ENCODE measurements around the gene CMTM6.
"Not testable (repeated sequence)": the region's sequence is repeated elsewhere in the genome, so short reads cannot be mapped to it uniquely, and the experiment has no call there.

Gene CMTM6, protein sequence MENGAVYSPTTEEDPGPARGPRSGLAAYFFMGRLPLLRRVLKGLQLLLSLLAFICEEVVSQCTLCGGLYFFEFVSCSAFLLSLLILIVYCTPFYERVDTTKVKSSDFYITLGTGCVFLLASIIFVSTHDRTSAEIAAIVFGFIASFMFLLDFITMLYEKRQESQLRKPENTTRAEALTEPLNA

GRCh38 chr3:32502118-32502945 lies at the start of gene CMTM6:
CMTM6 (minus strand) TSS chr3:32502852; CDS start chr3:32502745, 107 bp downstream.
- DNase-seq (ENCODE audit: low spot score) = peak; percentile 78

DNA sequence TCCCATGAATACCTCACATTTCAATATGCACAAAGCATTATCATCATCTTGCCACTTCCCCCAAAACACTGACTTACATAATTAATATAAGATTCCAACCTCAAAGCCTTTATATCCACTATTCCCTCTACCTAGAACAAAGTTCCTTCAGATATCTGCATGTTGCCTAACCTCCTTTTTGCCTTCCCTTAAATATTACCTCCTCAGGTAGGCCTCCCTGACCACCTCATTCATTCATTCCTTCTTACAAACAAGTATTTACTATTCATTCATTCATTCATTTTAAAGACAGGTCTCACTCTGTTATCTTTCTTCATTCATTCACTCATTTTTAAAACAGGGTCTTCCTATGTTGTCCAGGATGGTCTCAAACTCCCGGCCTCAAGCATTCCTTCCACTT lies 49.4 kb upstream of the CMTM6 start:
- DNase-seq (ENCODE audit: low spot score) = no peak

DNA sequence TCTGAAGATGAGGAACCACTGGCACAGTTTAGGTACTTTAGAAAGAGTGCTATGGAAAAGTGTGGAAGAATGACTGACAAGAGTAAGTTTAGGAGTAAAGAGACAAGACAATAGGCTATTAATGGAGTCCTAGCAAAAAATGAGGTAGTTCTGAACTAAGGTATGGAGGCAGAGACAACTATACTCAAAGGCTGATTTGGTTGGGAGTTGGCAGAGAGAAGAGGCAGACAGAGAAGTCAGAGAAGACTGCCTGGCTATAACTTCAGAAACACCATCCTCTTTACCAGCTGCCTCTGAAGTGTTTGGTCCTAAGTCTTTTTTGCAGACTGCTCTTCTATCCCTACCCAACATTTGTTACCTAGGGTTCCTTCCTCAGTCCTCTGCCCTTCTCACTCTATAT lies 48.8 kb upstream of the CMTM6 start:
- DNase-seq (ENCODE audit: low spot score) = no peak

- DNase-seq (ENCODE audit: low spot score) = no peak
These were observed 48.4 kb upstream of the CMTM6 start for GRCh38 chr3:32551087-32551486.

DNA sequence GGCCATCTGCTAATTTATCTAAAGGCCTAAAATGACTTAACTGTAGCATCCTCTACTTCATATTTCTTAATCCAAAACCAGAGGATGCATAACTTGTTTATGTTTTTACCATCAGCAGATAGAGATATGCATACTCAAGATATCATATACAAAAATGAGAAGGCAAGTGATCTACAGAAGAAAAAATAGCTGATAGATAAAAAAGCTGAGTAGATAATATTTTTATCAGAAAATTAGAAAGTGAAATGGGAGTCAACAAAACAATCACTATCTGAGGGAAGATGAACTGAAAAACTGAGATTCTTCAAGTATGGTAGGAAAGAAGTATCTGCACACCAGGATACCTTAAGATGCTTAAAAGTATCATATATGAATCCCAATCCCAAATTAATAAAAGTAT lies 42.7 kb upstream of the CMTM6 start:
- DNase-seq (ENCODE audit: low spot score) = no peak

GRCh38 chr3:32544894-32545293 lies 42.2 kb upstream of the CMTM6 start:
- no peak for DNase-seq (ENCODE audit: low spot score)

DNA sequence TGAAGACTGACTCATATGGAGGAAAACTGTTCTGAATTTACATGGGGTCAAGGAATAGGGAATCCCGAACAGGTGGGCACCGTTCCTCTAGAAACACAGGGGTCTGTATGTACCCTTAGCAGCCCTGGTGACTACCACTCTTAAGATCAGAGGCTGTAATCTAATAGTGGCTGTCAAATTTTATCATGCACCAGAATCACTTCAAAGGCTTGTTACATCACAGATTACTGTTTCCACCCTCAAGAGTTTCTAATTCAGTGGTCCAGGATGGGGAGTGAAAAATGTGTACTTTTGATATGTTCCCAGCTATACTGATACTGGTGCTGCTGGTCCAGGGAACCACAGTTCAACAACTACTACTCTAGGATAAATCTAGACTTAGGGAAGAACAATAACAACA lies 40.2 kb upstream of the CMTM6 start:
- DNase-seq (ENCODE audit: low spot score) = no peak

DNA sequence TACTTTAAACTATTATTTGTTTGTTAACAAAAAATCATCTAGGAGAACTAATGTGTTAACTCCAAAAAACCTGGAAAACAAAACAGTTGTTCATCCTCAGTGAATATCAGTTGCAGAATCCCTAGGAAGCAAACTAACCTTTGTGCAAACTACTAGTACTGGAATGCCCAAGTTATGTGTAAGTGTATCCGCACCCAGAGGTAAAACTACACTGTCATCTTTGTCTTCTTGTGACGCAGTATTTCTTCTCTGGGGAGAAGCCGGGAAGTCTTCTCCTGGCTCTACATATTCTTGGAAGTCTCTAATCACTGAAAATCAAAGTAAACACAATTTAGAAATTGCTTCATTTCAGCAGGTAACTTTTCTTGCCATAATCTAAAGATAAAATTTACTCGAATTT lies 38.2 kb upstream of the CMTM6 start:
- no peak for DNase-seq (ENCODE audit: low spot score)

- no peak for DNase-seq (ENCODE audit: low spot score)
These were observed 29.8 kb upstream of the CMTM6 start for GRCh38 chr3:32532434-32532833.

GRCh38 chr3:32531010-32531647 lies 28.5 kb upstream of the CMTM6 start:
- no peak for DNase-seq (ENCODE audit: low spot score)

- DNase-seq (ENCODE audit: low spot score) = no peak
These were observed 23.1 kb upstream of the CMTM6 start for GRCh38 chr3:32525720-32526119.

DNA sequence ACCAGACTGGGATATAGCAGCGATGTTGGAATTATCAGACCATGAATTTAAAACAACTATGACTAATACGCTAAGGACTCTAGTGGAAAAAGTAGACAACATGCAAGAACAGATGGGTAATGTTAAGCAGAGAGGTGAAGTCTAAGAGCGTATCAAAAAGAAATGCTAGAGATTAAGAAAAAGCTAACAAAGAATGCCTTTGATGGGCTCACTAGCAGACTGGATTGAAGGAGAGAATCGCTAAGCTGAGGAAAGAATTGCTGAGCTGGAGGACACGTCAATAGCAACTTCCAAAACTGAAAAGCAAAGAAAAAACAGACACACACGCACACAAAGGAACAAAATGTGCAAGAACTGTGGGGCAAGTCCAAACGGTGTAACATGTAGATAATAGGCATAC lies 20.0 kb upstream of the CMTM6 start:
- DNase-seq (ENCODE audit: low spot score) = no peak

DNA sequence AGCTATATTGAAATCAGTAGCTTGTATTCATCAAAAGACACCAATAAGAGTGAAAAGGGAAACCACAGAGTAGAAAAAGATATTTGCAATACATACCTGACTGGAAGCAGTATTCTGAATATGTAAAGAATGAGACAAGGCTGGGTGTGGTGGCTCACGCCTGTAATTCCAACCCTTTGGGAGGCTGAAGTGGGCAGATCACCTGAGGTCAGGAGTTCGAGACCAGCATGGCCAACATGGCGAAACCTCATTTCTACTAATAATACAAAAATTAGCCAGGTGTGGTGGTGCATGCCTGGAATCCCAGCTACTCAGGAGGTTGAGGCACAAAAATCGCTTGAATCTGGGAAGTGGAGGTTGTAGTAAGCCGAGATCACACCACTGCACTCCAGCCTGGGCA lies 16.3 kb upstream of the CMTM6 start:
- not testable (repeated sequence) for DNase-seq (ENCODE audit: low spot score)

DNA sequence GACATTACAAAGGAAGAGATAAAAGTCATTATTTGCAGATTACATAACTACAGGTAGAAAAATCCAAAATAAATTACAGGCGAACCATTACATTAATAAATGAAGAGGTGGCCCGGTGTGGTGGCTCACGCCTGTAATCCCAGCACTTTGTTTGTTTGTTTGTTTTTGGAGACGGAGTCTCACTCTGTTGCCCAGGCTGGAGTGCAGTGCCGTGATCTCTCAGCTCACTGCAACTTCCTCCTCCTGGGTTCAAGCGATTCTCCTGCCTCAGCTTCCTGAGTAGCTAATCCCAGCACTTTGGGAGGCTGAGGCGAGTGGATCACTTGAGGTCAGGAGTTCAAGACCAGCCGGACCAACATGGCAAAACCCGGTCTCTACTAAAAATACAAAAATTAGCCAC lies 14.1 kb upstream of the CMTM6 start:
- DNase-seq (ENCODE audit: low spot score) = not testable (repeated sequence)

- no peak for DNase-seq (ENCODE audit: low spot score)
These were observed 8.4 kb upstream of the CMTM6 start for GRCh38 chr3:32511005-32511404.

DNA sequence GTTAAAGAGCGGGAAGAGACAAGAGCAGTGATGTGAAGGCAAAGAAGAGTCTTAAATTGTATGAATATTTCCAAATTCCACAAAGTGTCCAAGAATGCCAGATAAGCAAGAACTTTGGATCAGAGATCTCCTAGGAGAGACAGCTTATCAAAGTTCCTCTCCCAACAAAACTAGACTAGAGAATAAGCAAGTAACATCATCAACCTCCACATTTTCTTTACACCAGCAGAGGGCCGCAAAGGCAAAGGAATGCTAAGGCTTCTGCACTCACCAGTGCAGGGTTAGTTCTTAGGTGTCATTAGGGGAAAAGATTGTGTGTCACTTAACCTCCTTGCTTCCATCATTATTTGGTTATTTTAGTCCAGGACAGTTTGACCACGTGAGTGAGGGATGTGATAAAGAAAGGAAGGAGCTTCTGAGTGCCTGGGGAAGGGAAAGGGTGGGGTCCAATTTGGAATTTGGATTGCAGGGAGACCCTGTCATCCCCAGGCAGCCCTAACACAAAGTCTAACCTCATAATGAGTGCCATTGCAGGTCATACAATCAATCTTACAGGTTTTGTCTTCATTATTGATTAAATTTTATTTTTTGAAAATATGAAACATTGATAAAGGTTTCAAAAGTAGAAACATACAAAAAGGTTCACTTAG lies 7.5 kb upstream of the CMTM6 start:
- peak; percentile 59 for DNase-seq (ENCODE audit: low spot score)

DNA sequence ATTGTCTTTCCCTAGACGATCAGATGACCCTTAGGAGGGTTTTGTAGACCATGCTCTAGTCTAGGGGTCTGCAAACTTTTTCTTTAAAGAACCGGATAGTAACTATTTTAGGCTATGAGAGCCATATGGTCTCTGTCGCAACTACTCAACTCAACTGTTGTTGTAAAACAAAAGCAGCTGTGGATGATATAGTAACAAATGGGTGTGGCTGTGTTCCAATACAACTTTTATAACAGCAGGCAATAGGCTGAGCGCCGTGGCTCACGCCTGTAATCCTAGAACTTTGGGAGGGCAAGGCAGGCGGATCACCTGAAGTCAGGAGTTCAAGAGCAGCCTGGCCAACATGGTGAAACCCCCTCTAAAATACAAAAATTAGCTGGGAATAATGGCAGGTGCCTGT lies 6.1 kb upstream of the CMTM6 start:
- no peak for DNase-seq (ENCODE audit: low spot score)

- DNase-seq (ENCODE audit: low spot score) = no peak
These were observed 3.8 kb upstream of the CMTM6 start for GRCh38 chr3:32506466-32506865.

- no peak for DNase-seq (ENCODE audit: low spot score)
These were observed 264 bp upstream of the CMTM6 start for GRCh38 chr3:32502946-32503286.

DNA sequence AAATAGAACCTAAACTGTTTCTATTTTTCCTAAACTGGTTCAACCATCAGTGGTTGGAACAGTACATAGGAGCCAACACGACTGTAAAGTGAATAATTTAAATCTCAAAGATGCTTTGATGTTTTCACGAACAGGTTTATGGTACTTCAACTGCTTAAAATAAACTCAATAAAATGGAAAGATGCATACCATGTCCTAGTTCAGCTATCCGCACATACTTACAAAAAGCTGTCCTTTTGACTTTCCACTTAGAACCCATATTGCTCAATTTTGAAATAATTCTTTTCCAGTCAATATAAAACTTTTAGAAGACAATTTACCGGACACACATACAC lies 902 bp downstream of the CMTM6 start:
- no peak for DNase-seq (ENCODE audit: low spot score)

- DNase-seq (ENCODE audit: low spot score) = no peak
These were observed 1.5 kb downstream of the CMTM6 start for GRCh38 chr3:32500880-32501782.

- DNase-seq (ENCODE audit: low spot score) = no peak
These were observed 2.4 kb downstream of the CMTM6 start for GRCh38 chr3:32500231-32500630.
